Prostate gland (tissue), 2 donors: ENCODE measurements around the gene HAUS3. TPM values are rescaled to one million over a fixed set of nuclear protein-coding genes. Genes with fewer than 3 reads are reported as not detected.

ENCODE experiments used
- DNase-seq: peaks from one replicate; pipeline ENCODE4 v3.0.0-alpha.2; 2019; ENCODE audit warnings: low spot score
- H3K27ac ChIP-seq, 2 donors: fragments of 200-600 bp; sonication (generic); 2 replicates each; pipeline ENCODE4 v1.5.1; 2017 to 2019
- H3K27me3 ChIP-seq: fragments of 200-600 bp; sonication (generic); replicated peaks from 2 replicates; pipeline ENCODE4 v1.5.1; 2019; ENCODE audit not compliant: insufficient read depth
- H3K36me3 ChIP-seq, 2 donors: fragments of 200-600 bp; sonication (generic); 1 replicate in 1 of 2; 2 replicates in 1 of 2; pipeline versions ENCODE4 v1.5.1 to v1.8.1; 2017 to 2019
- H3K4me1 ChIP-seq: fragments of 200-600 bp; sonication (generic); replicated peaks from 2 replicates; pipeline ENCODE4 v1.5.1; 2019
- H3K4me3 ChIP-seq, 2 donors: fragments of 200-600 bp; sonication (generic); 2 replicates each; pipeline ENCODE4 v1.5.1; 2017 to 2019
- H3K9me3 ChIP-seq: fragments of 200-600 bp; sonication (generic); 2 replicates; pipeline ENCODE4 v1.5.1; 2017
- POLR2A ChIP-seq: fragments of 450-650 bp; IDR thresholded peaks from one replicate; pipeline ENCODE4 v1.6.1; 2016; ENCODE audit warnings: antibody characterized with exemption, mild to moderate bottlenecking
- POLR2AphosphoS5 ChIP-seq: sonication (generic); formaldehyde crosslinking; IDR thresholded peaks from one replicate; pipeline ENCODE4 v1.6.1; 2017; ENCODE audit warnings: antibody characterized with exemption
- WGBS: methylation state at CpG from one replicate; pipeline ENCODE4 v1.1.5; 2018; 5-methylcytosine and 5-hydroxymethylcytosine counted together
- intact Hi-C: fragments of 100-400 bp; cut with DNase I; formaldehyde crosslinking; loops from one replicate; pipeline ENCODE4 v1.14.2; 2022
- total RNA-seq, 2 donors: library from RNA; depleted of rRNA; stranded (reverse); fragments of >200 nt; gene quantifications; one replicate each; pipeline ENCODE4 v1.1.0, GENCODE V29; 2016
- TF ChIP-seq, protein P1 (sequence below), 4 experiments: fragments of 200-600 bp in 2 of 4; fragments of 450-650 bp in 2 of 4; sonication (generic) in 2 of 4; IDR thresholded peaks; 1 replicate in 3 of 4; 2 replicates in 1 of 4; pipeline ENCODE4 v1.5.1; 2016 to 2019; ENCODE audit warnings: antibody characterized with exemption in 4 of 4, mild to moderate bottlenecking in 2 of 4, moderate library complexity in 2 of 4

HAUS3 gene
- total RNA-seq, 2 donors from 2014 or later: 21.1 to 24.2 TPM

DNA sequence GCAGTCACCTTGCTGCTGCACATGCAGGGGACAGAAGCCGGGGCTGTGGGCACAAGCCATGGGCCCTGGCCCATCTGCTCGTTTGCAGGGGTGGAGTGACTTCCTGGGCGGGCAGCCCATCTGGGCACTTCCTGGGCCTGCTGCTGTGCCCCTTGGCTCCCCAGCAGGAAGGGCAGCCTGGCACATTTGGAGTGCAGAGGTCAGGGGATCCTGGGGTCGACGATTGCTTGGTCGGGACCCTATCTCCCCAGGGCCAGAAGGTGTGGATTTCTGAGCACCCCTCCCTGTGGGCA is 30.9 kb upstream of the HAUS3 start:
- Histone ChIP-seq H3K4me3 (no peak overlapping the region), H3K36me3 (no peaks in the 10 kb centered on the region), H3K4me1 (no peaks in the 10 kb centered on the region), H3K27me3 (no peaks in the 10 kb centered on the region), H3K27ac (no peak overlapping the region), H3K9me3 (no peaks in the 10 kb centered on the region)
- TF ChIP-seq POLR2A (no peak), POLR2AphosphoS5 (no peak)
- TF ChIP-seq, protein P1, sequence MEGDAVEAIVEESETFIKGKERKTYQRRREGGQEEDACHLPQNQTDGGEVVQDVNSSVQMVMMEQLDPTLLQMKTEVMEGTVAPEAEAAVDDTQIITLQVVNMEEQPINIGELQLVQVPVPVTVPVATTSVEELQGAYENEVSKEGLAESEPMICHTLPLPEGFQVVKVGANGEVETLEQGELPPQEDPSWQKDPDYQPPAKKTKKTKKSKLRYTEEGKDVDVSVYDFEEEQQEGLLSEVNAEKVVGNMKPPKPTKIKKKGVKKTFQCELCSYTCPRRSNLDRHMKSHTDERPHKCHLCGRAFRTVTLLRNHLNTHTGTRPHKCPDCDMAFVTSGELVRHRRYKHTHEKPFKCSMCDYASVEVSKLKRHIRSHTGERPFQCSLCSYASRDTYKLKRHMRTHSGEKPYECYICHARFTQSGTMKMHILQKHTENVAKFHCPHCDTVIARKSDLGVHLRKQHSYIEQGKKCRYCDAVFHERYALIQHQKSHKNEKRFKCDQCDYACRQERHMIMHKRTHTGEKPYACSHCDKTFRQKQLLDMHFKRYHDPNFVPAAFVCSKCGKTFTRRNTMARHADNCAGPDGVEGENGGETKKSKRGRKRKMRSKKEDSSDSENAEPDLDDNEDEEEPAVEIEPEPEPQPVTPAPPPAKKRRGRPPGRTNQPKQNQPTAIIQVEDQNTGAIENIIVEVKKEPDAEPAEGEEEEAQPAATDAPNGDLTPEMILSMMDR (IDR thresholded peaks at IDR 0.05): no peak
- intact Hi-C loops: no loop called here
- no peak for DNase-seq
- 86% methylated on average over 6 of the region's 6 CpGs for WGBS

DNA sequence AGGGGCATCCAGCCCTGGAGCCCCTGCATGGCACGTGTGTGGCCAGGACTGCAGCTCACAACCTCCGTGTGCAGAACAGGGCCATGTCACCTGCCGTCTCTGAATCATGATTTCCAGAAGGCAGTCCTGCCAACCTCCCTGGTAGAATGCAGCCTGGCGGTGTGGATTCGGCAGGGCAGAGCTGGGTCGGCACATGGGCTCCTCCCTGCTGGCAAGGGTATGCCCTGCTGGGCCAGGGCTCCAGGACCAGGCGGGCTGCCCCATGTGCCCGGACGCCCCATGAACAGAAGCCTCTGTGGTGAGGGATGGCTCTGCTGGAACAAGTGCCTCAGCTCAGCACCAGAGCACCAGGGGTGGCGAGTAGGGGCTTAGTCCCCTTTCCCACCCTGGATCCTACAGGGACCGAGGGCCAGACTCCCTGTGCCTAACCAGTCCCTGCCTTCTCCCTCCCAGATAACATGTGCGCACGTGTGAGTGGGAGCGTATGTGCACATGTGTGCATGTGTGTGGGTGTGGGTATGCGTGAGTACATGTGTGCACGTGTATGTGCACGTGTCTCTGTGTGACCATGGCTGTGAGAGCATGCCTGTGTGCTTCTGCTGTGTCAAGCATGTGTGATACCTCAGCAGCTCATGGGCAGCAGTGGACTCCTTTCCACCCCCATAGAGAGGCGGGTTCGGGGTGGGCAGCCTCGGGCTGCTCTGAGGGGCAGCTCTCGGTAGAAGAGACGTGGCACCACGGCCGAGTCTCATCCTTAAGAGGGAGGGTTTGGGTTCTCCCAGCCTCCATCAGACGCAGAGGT is 30.3 kb upstream of the HAUS3 start:
- H3K4me3 ChIP-seq: no peak overlapping the region
- no peaks in the 10 kb centered on the region for H3K27me3 ChIP-seq
- intact Hi-C loops: no loop called here
- no peaks in the 10 kb centered on the region for H3K4me1 ChIP-seq
- DNase-seq: no peak
- WGBS: 91% methylated on average over 21 of the region's 25 CpGs
- TF ChIP-seq POLR2A (no peak), POLR2AphosphoS5 (no peak)
- TF ChIP-seq, protein P1 (IDR thresholded peaks at IDR 0.05): no peak
- H3K27ac ChIP-seq: no peak overlapping the region
- H3K36me3 ChIP-seq: no peaks in the 10 kb centered on the region
- no peaks in the 10 kb centered on the region for H3K9me3 ChIP-seq

DNA sequence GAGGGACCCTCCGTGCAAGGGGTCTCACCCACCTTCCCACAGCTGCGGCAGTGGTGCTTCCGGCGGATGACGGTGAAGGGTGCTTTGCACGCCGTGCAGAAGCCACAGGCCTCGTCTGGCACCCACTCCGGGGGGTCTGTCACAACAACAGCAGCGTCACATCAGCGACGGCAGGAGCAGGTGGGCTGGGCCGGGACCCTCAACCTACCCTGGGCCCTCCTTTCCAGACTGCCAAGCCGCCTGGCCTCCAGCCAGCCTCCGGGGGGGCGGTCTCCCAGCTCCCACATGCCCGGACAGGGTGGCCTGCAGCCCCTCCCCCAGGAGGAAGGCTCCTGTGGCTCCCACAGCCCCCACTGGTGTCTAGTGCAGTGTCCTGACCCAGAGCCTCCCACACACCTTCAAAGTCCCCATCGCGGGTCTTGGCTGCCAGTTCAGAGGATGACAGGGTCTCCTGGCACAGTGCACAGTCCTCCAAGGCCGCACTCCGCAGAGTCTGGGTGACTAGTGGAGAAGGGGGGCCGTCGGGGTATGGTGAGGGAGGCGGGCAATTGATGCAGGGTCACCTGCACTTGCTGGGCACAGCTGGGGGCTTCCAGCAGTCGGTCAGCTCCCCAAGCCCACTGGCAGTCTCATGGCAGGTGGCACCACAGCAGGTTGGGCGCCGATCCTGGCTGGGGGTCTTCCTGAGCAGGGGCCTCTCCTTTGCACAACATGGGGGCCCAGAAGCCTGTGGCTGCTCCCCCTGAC is 29.5 kb upstream of the HAUS3 start:
- DNase-seq: no peak
- Histone ChIP-seq H3K4me1 (no peaks in the 10 kb centered on the region), H3K36me3 (no peaks in the 10 kb centered on the region), H3K4me3 (no peak overlapping the region), H3K9me3 (no peaks in the 10 kb centered on the region), H3K27me3 (no peaks in the 10 kb centered on the region), H3K27ac (no peak overlapping the region)
- 75% methylated on average over 27 of the region's 27 CpGs for WGBS
- intact Hi-C loops: no loop called here
- TF ChIP-seq, protein P1 (IDR thresholded peaks at IDR 0.05): no peak
- TF ChIP-seq POLR2A: no peak
- no peak for TF ChIP-seq POLR2AphosphoS5

DNA sequence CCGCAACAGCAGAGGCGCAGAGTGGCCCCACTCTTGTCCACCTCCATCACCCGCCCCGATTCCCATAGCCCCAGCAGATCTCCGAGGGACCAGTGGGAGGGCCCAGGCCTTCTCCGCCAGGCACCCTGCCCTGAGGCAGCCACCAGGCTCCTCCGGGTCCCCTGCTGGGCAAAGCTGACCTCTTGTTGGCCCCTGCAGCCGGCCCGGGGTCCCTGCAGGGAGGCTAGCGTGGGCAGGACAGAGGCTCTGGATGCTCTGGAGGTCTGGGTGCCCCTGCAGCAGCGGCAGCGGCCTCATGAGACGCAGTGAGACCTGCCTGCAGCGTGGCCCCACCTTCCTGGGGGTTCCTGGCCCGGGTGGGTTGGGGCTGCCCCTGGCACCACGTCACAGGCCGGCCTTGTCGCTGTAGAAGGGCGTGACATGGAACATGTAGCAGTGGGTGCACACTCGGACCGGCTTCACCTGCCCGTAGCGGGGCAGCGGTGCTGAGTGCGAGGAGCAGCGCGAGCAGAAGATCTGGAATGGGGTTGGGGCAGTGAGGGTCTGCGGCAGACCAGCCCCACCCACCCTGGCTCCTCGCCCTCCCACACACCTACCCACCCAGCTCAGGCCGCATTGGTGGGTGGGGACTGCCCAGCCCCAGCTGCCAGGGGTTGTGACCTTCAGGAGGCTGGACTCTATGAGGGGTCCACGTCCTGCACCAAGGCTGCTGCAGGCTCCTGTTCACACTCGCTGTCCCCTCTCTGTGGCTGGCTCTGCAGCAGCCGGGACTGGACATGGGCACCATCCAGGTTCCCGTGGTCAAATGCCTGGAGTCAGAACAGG is 28.6 kb upstream of the HAUS3 start:
- WGBS: 87% methylated on average over 14 of the region's 34 CpGs
- peaks cover 9% of the 10 kb centered on the region for H3K4me1 ChIP-seq
- no peak overlapping the region for H3K4me3 ChIP-seq
- no peak overlapping the region for H3K27ac ChIP-seq
- intact Hi-C loops: no loop called here
- DNase-seq: no peak
- H3K9me3 ChIP-seq: no peaks in the 10 kb centered on the region
- H3K27me3 ChIP-seq: no peaks in the 10 kb centered on the region
- TF ChIP-seq POLR2A (no peak), POLR2AphosphoS5 (no peak)
- TF ChIP-seq, protein P1 (IDR thresholded peaks at IDR 0.05): no peak
- H3K36me3 ChIP-seq: no peaks in the 10 kb centered on the region
